ENCODE results near the gene MICALL2. TPM values are rescaled to one million over a fixed set of nuclear protein-coding genes. Genes with fewer than 3 reads are reported as not detected.
A peak's percentile ranks its signal among the peaks of the same experiment; 100 is the strongest.

The MICALL2 gene
- polyA plus RNA-seq, 2 of the 4 experiments (the other 2 are of a cell fraction): 6.1 to 20.6 TPM

- Histone ChIP-seq H3K4me1 (peaks cover 57% of the 10 kb centered on the region), H3K4me2 (peak overlapping the region; percentile 8; the same call in 1 of the 3 replicates), H3K9me3 (no peaks in the 10 kb centered on the region), H3K4me3 (no peak overlapping the region), H3K27ac (peak overlapping the region in 1 of 2 experiments; percentile 72; a peak in 4 of 6 replicates)
- TF ChIP-seq CHD2 (IDR thresholded peaks at IDR 0.05; ENCODE audit: low read length, partially characterized antibody) (no peak), EP300 (IDR thresholded peaks at IDR 0.05) (no peak), RCOR1 (IDR thresholded peaks at IDR 0.05; ENCODE audit: low read depth, low read length) (no peak), RARB (CRISPR knock-in tag; IDR thresholded peaks at IDR 0.05) (no peak), KDM1A (IDR thresholded peaks at IDR 0.05; ENCODE audit: low read depth) (peak; percentile 83; the same call in 1 of the 2 replicates), CBX8 (IDR thresholded peaks at IDR 0.05) (no peak), ZFP36 (IDR thresholded peaks at IDR 0.05; ENCODE audit: borderline replicate concordance, partially characterized antibody) (peak; percentile 85), CHD4 (IDR thresholded peaks at IDR 0.05; ENCODE audit: borderline replicate concordance) (peak; percentile 55; the same call in 1 of the 2 replicates), HDAC2 (IDR thresholded peaks at IDR 0.05) (0 out of 2 replicates have a peak, but pooled peaks have one; percentile 47), GATA3 (IDR thresholded peaks at IDR 0.05; ENCODE audit: borderline replicate concordance) (no peak), MAX (IDR thresholded peaks at IDR 0.05) (peak; percentile 47; the same call in 1 of the 2 replicates), ZSCAN20 (CRISPR knock-in tag; IDR thresholded peaks at IDR 0.05) (no peak), PHF8 (IDR thresholded peaks at IDR 0.05; ENCODE audit: borderline replicate concordance, low read depth) (no peak)
- WGBS (ENCODE audit: missing lambda C conversion rate): 63% methylated on average over 26 of the region's 30 CpGs
- DNase-seq (ENCODE audit: low read depth in 1 of 2, low spot score in 1 of 2) (peak; percentile 44 to 50), FAIRE-seq (no peak), ATAC-seq (no peak)
- POLR2A ChIA-PET: no interaction called here
- CTCF ChIA-PET: interaction anchor here (1.2 to 19.9 kb wide), 4 partner anchors 11 to 97 kb away, joined by 3 to 209 read pairs (median 6); no protein-coding TSS in a partner anchor
These were observed 1.8 kb upstream of the MICALL2 start for GRCh38 chr7:1460821-1461645.

- FAIRE-seq: no peak
- no peak for DNase-seq (ENCODE audit: low read depth in 1 of 2, low spot score in 1 of 2)
- peaks cover 61% of the 10 kb centered on the region for H3K4me1 ChIP-seq
- peak overlapping the region; percentile 82 for H3K4me2 ChIP-seq
- ATAC-seq: no peak; a peak in 2 of 6 replicates
- H3K4me3 ChIP-seq: peak overlapping the region; percentile 38
- ChIA-PET CTCF (interaction anchor here (1.2 to 19.9 kb wide), 4 partner anchors 12 to 98 kb away, joined by 3 to 209 read pairs (median 6); no protein-coding TSS in a partner anchor), POLR2A (interaction anchor here (1.1 to 1.6 kb wide), 3 partner anchors 12 to 21 kb away, joined by 3 to 6 read pairs (median 6); no protein-coding TSS in a partner anchor)
- H3K9me3 ChIP-seq: no peaks in the 10 kb centered on the region
- H3K27ac ChIP-seq: peak overlapping the region; percentile 34 to 72; a peak in 4 of 6 replicates
- WGBS (ENCODE audit: missing lambda C conversion rate): 41% methylated on average over 23 of the region's 30 CpGs
- TF ChIP-seq ESRRA (IDR thresholded peaks at IDR 0.05; ENCODE audit: borderline replicate concordance, low read length) (no peak), RNF2 (IDR thresholded peaks at IDR 0.05; ENCODE audit: borderline replicate concordance, low read depth) (no peak), RAD21 (conservative IDR thresholded peaks at IDR 0.05 in 1 of 2, IDR thresholded peaks at IDR 0.05 in 1 of 2) (no peak), CBX8 (IDR thresholded peaks at IDR 0.05) (no peak), HMGXB4 (CRISPR knock-in tag; IDR thresholded peaks at IDR 0.05; ENCODE audit: borderline replicate concordance) (no peak), CHD4 (IDR thresholded peaks at IDR 0.05; ENCODE audit: borderline replicate concordance) (no peak), MAX (IDR thresholded peaks at IDR 0.05) (no peak), CEBPB (IDR thresholded peaks at IDR 0.05) (no peak), ZSCAN20 (CRISPR knock-in tag; IDR thresholded peaks at IDR 0.05) (no peak), CBX2 (IDR thresholded peaks at IDR 0.05; ENCODE audit: borderline replicate concordance, low read depth) (no peak), HDAC2 (IDR thresholded peaks at IDR 0.05) (no peak)
These were observed 900 bp upstream of the MICALL2 start for GRCh38 chr7:1459920-1460820.

Measured in A549 (cell line).